PC-9 (cell line): ENCODE measurements around the gene TP53RK.

Source experiments
- CTCF ChIP-seq: fragments of 200-600 bp; sonication (generic); conservative IDR thresholded peaks from 2 replicates; pipeline ENCODE4 v1.6.1; 2017; ENCODE audit warnings: mixed run types, antibody characterized with exemption, mild to moderate bottlenecking, moderate library complexity
- EZH2 ChIP-seq: fragments of 200-600 bp; sonication (generic); IDR thresholded peaks from 2 replicates; pipeline ENCODE4 v1.8.0; 2017; ENCODE audit warnings: antibody characterized with exemption, low read depth

DNA sequence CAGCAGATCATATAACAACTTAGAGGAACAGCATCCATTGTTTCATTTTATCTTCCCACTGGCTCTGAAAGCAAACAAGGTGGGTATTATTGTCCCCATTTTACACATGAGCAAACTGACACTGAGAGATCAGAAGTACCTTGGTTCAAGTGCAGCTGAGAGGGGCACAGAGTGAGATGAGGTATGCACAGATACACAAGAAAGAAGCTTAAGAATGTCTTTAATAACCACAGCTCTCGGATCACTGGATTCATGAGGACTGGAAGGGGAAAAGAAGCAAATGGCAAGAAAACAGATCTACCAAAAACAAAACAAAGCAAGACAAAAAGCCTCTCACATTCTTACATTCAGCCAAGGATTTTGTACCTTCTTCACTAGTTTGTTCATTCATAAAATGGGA lies 30.8 kb upstream of the TP53RK start:
- TF ChIP-seq CTCF, result no peak
- TF ChIP-seq EZH2, result no peak
